H7 (cell line): Measurements from ENCODE around the gene CHST11. TPM values are rescaled to one million over a fixed set of nuclear protein-coding genes. Genes with fewer than 3 reads are reported as not detected.

ENCODE experiments used
- DNase-seq: peaks from one replicate; pipeline ENCODE4 v3.0.0; 2012
- H3K27me3 ChIP-seq: 2 replicates; pipeline ENCODE4 v1.6.0; 2011; ENCODE audit warnings: mild to moderate bottlenecking, low read length; ENCODE audit not compliant: control insufficient read depth, insufficient read depth
- H3K36me3 ChIP-seq: replicated peaks from 2 replicates; pipeline ENCODE4 v1.5.1; 2011; ENCODE audit warnings: low read length; ENCODE audit not compliant: control insufficient read depth, insufficient read depth
- H3K4me3 ChIP-seq: 2 replicates; pipeline ENCODE4 v1.5.1; 2011; ENCODE audit warnings: low read depth, mild to moderate bottlenecking, control low read depth, low read length, moderate library complexity; ENCODE audit not compliant: insufficient read depth
- total RNA-seq: library from RNA; depleted of rRNA; stranded (reverse); fragments of >200 nt; shearing (Covaris generic); gene quantifications from 2 replicates; pipeline ENCODE4 v1.2.3, GENCODE V29; 2014; rRNA removed

CHST11 gene
- 14.5 and 14.8 TPM in 2 replicates for total RNA-seq

DNA sequence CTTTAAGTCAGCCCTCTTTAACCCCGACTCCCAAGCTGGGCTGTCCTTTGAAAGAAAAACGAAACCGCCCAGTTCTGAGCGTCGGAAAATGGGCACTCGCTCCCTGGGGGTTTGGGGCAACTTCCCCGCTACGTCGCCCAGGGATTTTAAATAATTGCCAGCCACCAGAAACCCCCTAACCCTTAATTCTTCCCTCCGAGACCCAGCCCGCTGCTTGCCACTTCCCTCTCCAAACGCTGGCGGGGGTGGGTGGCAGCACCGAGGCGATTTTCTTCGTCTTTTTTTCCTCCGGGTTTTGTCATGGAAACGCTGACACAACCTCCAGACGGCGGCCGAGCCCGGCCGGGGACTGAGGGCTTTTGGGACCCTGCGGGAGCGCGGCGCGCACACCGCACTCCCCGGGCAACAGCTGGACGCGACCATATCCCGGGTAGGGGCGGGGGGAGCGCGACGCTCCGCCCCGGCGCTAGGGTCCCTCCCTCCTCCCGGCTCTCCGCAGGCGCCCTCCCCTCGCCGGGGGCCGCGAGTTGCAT lies at the start of gene CHST11:
Gene CHST11 (plus strand): TSS at position 532 of the 533 bp plus-strand sequence.
- Histone ChIP-seq H3K4me3 (peak within 1 kb of the TSS; percentile 79), H3K36me3 (no peaks in the 10 kb centered on the region), H3K27me3 (peaks cover 22% of the 10 kb centered on the region)
- DNase-seq, result peak; percentile 99

DNA sequence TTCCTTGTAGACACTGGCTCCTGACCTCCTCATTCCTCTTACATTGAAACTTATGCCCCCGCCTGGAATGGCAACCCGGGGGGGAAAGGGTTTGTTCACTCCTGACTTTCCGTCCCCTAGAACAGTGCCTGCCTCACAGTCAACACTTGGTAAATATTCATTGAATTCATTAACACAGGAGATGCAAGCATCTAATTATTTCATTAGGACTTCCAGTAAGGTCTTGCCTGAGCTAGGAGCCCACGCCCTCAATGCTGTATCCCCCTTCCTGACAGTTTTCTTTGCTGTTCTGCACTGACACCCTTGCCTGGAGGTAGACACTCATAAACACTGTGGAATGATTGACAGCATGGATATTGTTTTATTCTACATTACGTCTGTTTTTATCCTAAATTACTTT lies 49.3 kb upstream of the CHST11 start:
- Histone ChIP-seq H3K4me3 (no peak overlapping the region), H3K27me3 (no peaks in the 10 kb centered on the region), H3K36me3 (no peaks in the 10 kb centered on the region)
- no peak for DNase-seq

DNA sequence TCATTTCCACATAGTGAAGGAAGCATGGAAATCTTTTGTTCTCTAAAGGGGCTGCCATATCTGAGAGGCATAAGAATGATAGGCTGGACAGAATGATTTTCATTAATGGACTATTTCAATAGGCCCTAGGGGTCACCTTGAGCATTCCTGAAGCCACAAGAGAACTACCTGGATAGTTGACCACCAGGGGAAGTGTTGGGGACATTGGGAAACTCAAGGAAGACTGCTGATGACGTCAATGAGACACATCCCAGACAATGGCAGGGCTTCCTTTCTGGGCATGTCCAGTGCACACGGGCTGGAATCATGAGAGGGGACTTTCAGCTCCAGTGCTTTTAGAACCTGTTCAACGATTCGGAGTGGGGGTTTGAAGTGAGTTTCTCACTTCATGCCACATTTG lies 48.8 kb upstream of the CHST11 start:
- no peaks in the 10 kb centered on the region for H3K27me3 ChIP-seq
- H3K4me3 ChIP-seq, result no peak overlapping the region
- DNase-seq, result no peak
- no peaks in the 10 kb centered on the region for H3K36me3 ChIP-seq

DNA sequence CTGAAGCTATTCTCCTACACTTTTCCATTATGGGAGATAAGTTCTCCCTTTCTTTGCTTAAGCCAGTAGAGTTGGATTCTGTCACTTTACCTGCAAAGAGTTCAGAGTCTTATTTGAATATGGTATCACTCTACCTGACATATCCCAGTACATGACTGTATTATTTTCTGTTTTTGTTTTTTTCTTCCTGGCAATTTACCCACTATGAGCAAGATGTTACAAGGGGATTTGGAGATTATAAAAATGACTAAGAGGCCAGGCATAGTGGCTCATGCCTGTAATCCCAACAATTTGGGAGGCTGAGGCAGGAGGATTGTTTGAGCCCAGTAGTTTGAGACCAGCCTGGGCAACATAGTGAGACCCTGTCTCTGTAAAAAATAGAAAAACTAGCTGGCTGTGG lies 46.4 kb upstream of the CHST11 start:
- DNase-seq, result no peak
- H3K4me3 ChIP-seq, result no peak overlapping the region
- peaks cover 1% of the 10 kb centered on the region; the same call in 1 of the 2 replicates for H3K27me3 ChIP-seq
- H3K36me3 ChIP-seq, result no peaks in the 10 kb centered on the region

DNA sequence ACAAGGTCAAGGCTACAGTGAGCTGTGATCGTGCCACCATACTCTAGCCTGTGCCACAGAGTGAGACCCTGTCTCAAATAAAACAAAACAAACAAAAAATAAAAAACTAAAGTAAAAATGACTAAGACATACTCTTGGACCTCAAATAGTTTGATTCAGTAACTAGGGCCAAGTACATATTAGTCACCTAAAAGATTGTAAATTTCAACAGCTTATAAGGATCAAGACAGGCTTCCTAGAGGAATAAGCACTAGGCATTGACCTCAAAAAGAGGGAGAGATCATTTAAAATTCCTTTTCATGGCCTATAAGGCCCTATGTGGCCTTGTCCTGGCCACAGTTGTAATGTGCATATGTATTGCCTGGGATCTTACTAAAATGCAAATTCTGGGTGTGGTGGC lies 46.0 kb upstream of the CHST11 start:
- Histone ChIP-seq H3K4me3 (no peak overlapping the region), H3K27me3 (peaks cover 1% of the 10 kb centered on the region; the same call in 1 of the 2 replicates), H3K36me3 (no peaks in the 10 kb centered on the region)
- no peak for DNase-seq

DNA sequence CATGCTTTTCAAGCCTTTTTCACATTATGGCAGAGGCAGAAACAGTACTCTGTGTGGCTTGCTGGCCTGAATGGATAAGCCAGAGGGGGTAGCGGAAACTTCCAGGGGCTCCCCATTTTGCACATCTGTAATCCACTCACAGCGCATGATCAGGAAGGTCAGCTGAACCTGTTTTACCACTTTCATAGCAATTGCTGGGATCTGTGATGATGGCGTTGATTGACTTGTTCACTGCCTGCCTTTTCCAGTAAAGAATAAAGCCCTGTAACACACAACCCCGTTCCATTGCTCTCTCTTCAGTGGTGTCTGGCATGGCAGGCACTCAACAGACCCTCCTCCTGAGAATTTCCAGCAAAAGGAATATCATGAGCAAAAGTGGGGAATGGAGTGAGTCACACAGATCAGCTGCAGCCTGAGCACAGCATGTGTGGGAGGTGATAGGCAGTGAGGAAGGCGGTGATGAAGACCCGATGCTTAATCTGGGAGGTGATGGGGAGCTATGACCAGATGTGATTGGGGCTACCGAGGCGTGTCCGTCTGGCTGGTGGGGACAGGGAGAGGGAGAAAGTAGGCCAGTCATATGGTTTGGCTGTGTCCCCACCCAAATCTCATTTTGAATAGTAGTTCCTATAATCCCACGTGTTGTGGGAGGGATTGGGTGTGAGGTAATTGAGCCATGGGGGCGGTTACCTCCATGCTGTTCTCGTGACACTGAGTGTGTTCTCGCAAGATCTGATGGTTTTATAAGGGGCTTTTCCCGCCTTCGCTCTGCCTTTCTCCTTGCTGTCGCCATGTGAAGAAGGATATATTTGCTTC lies 44.7 kb upstream of the CHST11 start:
- Histone ChIP-seq H3K4me3 (no peak overlapping the region), H3K36me3 (no peaks in the 10 kb centered on the region), H3K27me3 (peaks cover 1% of the 10 kb centered on the region; the same call in 1 of the 2 replicates)
- DNase-seq, result no peak

DNA sequence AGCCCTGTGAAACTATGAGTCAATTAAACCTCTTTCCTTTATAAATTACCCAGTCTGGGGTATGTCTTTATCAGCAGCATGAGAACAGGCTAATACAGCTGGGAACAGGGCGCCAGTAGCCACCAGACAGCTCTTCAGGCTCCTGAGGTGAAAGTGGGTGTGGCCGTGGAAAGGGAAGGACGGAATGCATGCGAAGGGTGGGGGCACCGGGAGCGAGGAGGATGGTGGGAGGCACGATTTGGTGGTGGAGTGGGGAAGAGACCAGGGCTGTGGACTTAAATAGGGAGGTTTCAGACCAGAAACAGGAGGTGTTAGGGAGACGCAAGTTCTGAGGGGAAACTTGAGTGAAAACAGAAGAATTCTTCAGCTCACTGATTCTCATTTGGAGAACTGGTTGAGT lies 44.1 kb upstream of the CHST11 start:
- no peaks in the 10 kb centered on the region for H3K36me3 ChIP-seq
- no peak overlapping the region for H3K4me3 ChIP-seq
- H3K27me3 ChIP-seq, result peaks cover 1% of the 10 kb centered on the region; the same call in 1 of the 2 replicates
- DNase-seq, result peak; percentile 25

DNA sequence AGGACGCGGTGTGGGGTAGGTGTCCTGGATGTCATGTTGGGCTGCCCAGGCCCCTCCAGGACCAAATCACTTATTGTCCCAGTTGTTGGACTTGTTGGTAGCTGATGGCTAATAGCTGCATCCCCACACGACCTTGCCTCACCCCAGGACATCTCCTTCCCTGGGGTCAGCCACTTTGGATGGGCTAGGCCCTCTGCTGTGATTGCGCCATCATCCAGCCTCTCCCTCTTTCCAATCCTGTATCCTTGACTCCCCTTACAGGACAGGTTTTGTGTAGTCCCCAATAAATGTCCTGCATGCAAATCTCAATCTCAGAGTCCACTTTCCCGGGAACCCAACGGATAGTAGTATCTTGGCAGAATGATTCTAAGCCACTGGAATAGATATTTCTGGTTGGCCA lies 43.4 kb upstream of the CHST11 start:
- no peaks in the 10 kb centered on the region for H3K36me3 ChIP-seq
- DNase-seq, result no peak
- peaks cover 1% of the 10 kb centered on the region; the same call in 1 of the 2 replicates for H3K27me3 ChIP-seq
- H3K4me3 ChIP-seq, result no peak overlapping the region

DNA sequence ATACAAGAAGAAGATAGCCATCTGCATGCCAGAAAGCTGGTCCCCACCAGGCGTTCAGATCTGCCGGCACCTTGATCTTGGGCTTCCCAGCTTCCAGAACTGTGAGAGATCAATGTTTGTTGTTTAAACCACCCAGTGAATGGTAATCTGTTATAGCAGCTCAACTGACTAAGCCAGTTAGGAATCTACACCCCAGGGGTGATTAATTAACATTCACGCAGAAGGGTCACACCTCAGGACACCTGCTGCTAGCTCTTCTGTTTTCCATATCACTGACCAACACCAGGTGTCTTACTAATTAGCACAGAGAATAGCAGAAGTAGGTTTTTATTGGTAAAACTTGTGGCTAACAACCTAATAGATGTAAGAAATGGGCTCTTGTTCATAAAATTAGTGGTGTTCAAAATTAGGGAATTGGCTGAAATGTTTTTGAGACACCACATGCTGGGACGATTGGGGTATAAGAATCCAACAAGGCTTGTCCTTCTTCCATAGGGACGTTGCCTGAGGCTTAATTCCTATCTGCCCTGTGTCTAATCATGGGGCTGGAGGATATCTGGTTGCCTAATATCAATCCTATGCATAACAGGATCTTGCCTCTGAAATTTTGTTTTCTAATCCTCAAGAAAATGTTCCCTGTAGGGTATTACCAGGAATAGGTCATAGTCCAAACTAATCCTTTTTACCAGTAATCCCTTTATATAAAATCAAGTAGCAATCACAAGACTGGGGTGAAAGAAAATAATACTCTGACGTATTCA lies 42.0 kb upstream of the CHST11 start:
- no peak overlapping the region for H3K4me3 ChIP-seq
- peak; percentile 82 for DNase-seq
- H3K36me3 ChIP-seq, result no peaks in the 10 kb centered on the region
- H3K27me3 ChIP-seq, result peaks cover 1% of the 10 kb centered on the region; the same call in 1 of the 2 replicates

DNA sequence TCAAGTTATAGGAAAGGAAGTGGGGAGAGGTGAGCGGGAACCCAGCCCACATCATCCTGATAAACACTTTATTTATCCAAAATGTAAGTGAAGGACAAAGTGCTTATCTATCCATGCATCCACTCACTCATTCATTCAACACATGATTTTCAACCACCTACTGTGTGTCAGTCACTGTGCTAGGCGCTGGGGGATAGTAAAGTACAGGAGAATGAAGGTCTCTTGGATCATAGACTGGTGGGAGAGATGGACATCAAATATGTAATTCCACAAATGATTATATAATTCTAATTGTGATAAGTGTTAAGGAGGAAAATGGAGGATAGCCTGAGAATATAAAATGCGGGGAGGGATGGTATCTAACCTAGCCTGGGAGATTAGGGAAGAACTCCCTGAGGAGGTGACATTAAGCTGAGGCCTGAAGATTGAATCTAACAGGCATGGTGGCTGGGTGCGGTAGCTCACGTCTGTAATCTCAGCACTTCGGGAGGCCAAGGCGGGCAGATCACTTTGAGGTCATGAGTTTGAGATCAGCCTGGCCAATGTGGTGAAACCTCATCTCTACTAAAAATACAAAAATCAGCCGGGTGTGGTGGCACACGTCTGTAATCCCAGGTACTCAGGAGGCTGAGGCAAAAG lies 41.3 kb upstream of the CHST11 start:
- no peak overlapping the region for H3K4me3 ChIP-seq
- DNase-seq, result no peak
- H3K27me3 ChIP-seq, result peaks cover 1% of the 10 kb centered on the region; the same call in 1 of the 2 replicates
- no peaks in the 10 kb centered on the region for H3K36me3 ChIP-seq

DNA sequence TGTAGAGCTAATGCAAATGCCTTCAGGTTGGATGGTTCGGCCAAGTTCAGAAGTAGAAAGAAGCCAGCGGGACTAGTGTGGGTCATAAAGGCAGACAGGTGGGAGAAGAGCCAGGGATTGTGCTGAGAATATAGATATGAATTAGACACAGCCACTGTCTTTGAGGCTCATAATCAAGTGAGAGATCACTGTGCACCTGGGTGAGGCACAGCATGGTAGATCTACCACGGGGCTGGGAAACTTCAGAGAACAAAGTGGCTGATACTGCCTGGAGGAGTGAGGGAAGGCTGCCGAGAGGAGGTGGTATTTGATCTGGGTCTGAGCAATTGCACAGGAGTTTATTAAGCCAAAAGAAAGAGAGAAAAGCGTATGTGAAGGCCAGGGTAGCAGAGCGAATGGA lies 40.6 kb upstream of the CHST11 start:
- DNase-seq, result no peak
- no peaks in the 10 kb centered on the region for H3K36me3 ChIP-seq
- H3K4me3 ChIP-seq, result no peak overlapping the region
- peaks cover 1% of the 10 kb centered on the region; the same call in 1 of the 2 replicates for H3K27me3 ChIP-seq

DNA sequence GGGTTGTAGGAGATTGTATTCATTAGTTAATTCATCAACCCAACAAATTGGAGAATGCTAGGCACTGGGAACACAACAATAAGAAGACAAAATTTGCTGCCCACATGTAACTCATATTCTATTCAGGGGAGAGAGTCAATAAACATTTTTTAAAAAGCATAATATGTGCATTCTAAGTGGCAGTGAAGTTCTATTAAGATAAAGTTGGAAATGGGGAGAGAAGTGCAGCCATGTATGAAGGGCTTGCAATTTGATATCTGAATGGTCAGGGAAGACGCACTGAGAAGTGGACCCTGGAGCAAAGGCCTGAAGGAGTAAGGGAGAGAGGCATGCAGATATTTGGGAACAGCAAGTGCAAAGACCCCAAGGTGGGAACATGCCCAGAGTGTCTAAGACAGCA lies 40.2 kb upstream of the CHST11 start:
- Histone ChIP-seq H3K27me3 (peaks cover 1% of the 10 kb centered on the region; the same call in 1 of the 2 replicates), H3K4me3 (no peak overlapping the region), H3K36me3 (no peaks in the 10 kb centered on the region)
- no peak for DNase-seq

DNA sequence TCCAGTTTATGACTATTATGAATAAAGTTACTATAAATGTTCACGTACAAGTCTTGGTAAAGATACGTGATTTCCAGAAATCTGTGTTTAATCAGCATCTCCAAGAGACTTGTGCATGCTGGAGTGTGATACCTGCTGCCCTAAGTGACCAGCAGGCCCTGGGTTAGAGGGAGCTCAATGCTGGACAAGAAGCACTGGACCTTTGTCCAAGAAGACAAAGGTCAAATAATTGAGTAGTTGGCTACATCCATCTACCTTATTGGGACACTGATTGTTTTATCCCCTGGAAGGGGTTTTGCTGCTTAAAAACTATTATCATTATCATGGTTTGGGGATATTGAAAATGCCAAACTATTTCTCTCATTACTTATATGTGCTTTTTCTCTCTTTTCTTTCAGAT lies 37.0 kb upstream of the CHST11 start:
- H3K36me3 ChIP-seq, result no peaks in the 10 kb centered on the region
- no peaks in the 10 kb centered on the region; the same call in 1 of the 2 replicates for H3K27me3 ChIP-seq
- no peak for DNase-seq
- H3K4me3 ChIP-seq, result no peak overlapping the region

DNA sequence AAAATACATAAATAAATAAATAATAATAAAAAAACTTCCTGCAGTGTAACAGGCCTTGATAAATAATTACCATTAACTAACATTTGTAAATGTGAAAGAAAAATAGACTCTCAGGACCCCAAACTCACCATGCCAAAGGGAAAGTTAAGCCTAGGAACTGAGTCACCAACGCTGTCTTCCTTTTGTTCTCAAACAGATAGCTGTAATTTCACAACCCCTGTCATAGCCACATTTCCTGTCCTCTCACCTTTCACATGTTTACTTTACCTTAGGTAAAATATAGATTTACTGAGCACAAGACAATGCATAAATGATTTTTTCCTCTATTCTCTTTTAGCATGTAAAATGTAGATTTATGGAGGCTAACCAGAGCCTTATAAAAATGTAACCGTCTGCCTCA lies 35.9 kb upstream of the CHST11 start:
- no peak for DNase-seq
- Histone ChIP-seq H3K4me3 (no peak overlapping the region), H3K27me3 (no peaks in the 10 kb centered on the region; the same call in 1 of the 2 replicates), H3K36me3 (no peaks in the 10 kb centered on the region)
